Thoracic aorta (tissue), 2 donors: ENCODE results near the gene PGM5. TPM values are rescaled to one million over a fixed set of nuclear protein-coding genes. Genes with fewer than 3 reads are reported as not detected.

Source experiments
- ATAC-seq: fragments of 150-250 bp; one replicate; pipeline ENCODE4 v1.8.0; 2017; ENCODE audit warnings: low read depth; ENCODE audit not compliant: insufficient number of reproducible peaks, low FRiP score
- DNase-seq: peaks from one replicate; pipeline ENCODE4 v3.0.0-alpha.2; 2020; ENCODE audit warnings: low spot score
- H3K27ac ChIP-seq, 2 donors: fragments of 200-600 bp; sonication (generic); 1 replicate in 1 of 2; 2 replicates in 1 of 2; pipeline ENCODE4 v1.5.1; 2016; ENCODE audit warnings: mild to moderate bottlenecking in 2 of 2, moderate library complexity in 2 of 2
- H3K27me3 ChIP-seq: fragments of 200-600 bp; sonication (generic); replicated peaks from 2 replicates; pipeline ENCODE4 v1.6.0; 2016; ENCODE audit warnings: mild to moderate bottlenecking; ENCODE audit not compliant: insufficient read depth
- H3K36me3 ChIP-seq: fragments of 200-600 bp; sonication (generic); one replicate; pipeline ENCODE4 v1.5.1; 2016
- H3K4me1 ChIP-seq, 2 donors: fragments of 200-600 bp; sonication (generic); 1 replicate in 1 of 2; 2 replicates in 1 of 2; pipeline versions ENCODE4 v1.5.1 to v1.6.0; 2016; ENCODE audit warnings: low read depth in 2 of 2, mild to moderate bottlenecking in 1 of 2; ENCODE audit not compliant: control insufficient read depth in 1 of 2
- H3K4me3 ChIP-seq: fragments of 200-600 bp; sonication (generic); 2 replicates; pipeline ENCODE4 v1.5.1; 2016; ENCODE audit warnings: mild to moderate bottlenecking
- H3K9me3 ChIP-seq: fragments of 200-600 bp; sonication (generic); 2 replicates; pipeline ENCODE4 v1.5.1; 2016
- CTCF ChIP-seq: fragments of 200-600 bp; sonication (generic); IDR thresholded peaks from one replicate; pipeline ENCODE4 v1.5.1; 2019; ENCODE audit warnings: antibody characterized with exemption
- total RNA-seq, 2 donors: library from RNA; depleted of rRNA; stranded (reverse); fragments of >200 nt; gene quantifications; one replicate each; pipeline versions ENCODE4 v1.1.0 to v1.2.3, GENCODE V29; 2016

PGM5 gene
- total RNA-seq, 2 donors from 2014 or later, result 79.3 to 94.1 TPM

- peak; percentile 73 for ATAC-seq
- no peaks in the 10 kb centered on the region for H3K36me3 ChIP-seq
- peak overlapping the region; percentile 60 to 79 for H3K27ac ChIP-seq
- DNase-seq, result no peak
- H3K4me3 ChIP-seq, result peak overlapping the region; percentile 3
- H3K4me1 ChIP-seq, result peaks cover 16 to 53% of the 10 kb centered on the region in 2 donors
- no peaks in the 10 kb centered on the region for H3K9me3 ChIP-seq
- no peak for TF ChIP-seq CTCF
- no peaks in the 10 kb centered on the region for H3K27me3 ChIP-seq
These were observed 71.0 kb downstream of the PGM5 start for GRCh38 chr9:68427216-68427977.

- no peaks in the 10 kb centered on the region for H3K27me3 ChIP-seq
- H3K9me3 ChIP-seq, result no peaks in the 10 kb centered on the region
- peaks cover 16 to 55% of the 10 kb centered on the region in 2 donors for H3K4me1 ChIP-seq
- no peaks in the 10 kb centered on the region for H3K36me3 ChIP-seq
- no peak for ATAC-seq
- DNase-seq, result no peak
- no peak for TF ChIP-seq CTCF
- no peak overlapping the region for H3K4me3 ChIP-seq
- H3K27ac ChIP-seq, result peak overlapping the region; percentile 60 to 79
These were observed 72.1 kb downstream of the PGM5 start for GRCh38 chr9:68428481-68428880.

- ATAC-seq (no peak), DNase-seq (no peak)
- no peak overlapping the region for H3K4me3 ChIP-seq
- no peaks in the 10 kb centered on the region for H3K9me3 ChIP-seq
- TF ChIP-seq CTCF, result no peak
- H3K4me1 ChIP-seq, result peaks cover 16 to 47% of the 10 kb centered on the region in 2 donors
- H3K27me3 ChIP-seq, result no peaks in the 10 kb centered on the region
- H3K36me3 ChIP-seq, result no peaks in the 10 kb centered on the region
- H3K27ac ChIP-seq, result peak overlapping the region; percentile 35 to 47
These were observed 73.2 kb downstream of the PGM5 start for GRCh38 chr9:68429631-68430030.

DNA sequence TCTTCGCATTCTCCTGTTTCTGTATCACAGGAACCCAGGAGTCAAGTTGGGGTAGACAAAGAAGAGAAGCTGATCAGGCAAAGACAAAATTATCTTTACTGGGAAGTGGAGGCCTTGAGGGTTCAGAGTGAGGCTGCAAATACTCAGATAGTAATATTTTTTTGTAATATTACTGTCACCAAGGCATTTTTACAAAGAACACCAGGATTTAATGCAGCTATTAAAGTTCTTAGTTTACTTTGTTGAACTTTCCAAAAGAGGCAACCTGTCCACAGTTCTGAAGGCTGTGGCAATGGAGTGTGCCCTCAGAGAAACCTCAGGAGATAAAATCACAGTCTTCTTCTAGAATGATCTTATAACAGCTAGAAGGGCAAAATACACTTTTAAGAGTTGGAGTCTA lies 74.9 kb downstream of the PGM5 start:
- Histone ChIP-seq H3K9me3 (no peaks in the 10 kb centered on the region), H3K27me3 (no peaks in the 10 kb centered on the region), H3K4me1 (peaks cover 12 to 31% of the 10 kb centered on the region in 2 donors), H3K36me3 (no peaks in the 10 kb centered on the region), H3K4me3 (no peak overlapping the region), H3K27ac (peak overlapping the region in 1 of 2 donors; percentile 7)
- TF ChIP-seq CTCF, result no peak
- DNase-seq (no peak), ATAC-seq (no peak)

DNA sequence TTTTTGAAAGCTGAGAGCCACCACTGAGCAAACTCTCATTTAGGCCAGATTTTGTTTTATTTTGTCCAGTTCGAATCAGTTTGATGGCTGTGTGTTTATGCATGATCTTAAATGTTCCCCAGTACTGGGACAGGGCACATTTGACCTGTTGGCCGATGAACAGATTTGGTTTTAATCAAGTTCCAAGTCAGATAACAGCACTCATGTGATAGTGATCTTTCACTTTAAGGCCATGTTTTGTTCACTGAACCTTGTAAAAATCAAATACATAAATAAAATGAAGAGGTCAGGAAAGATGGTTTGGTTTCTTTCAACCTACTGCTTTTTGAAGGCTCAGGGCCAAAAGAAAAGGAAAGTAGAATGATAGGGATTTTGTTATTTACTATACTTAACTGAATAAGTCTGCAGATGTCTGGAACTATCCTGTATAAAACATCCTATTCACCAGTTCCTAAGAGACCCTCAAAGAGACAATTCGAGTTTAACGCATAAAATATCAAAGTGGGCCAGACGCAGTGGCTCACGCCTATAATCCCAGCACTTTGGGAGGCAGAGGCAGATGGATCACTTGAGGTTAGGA lies 77.2 kb downstream of the PGM5 start:
- peaks cover 8 to 28% of the 10 kb centered on the region in 2 donors for H3K4me1 ChIP-seq

More for the DNA sequence above, 77.2 kb downstream of the PGM5 start:
- no peak for DNase-seq
- ATAC-seq, result no peak
- Histone ChIP-seq H3K36me3 (no peaks in the 10 kb centered on the region), H3K9me3 (no peaks in the 10 kb centered on the region), H3K27me3 (no peaks in the 10 kb centered on the region), H3K4me3 (no peak overlapping the region), H3K27ac (no peak overlapping the region)
- TF ChIP-seq CTCF, result no peak
